Activated T-helper 1 cell treated with anti-CD3 and anti-CD28 coated beads, Interleukin-2, amount 50 U/mL, for 16 hours (primary cell): ENCODE measurements around the gene GPR162.

Experiments used
- DNase-seq, 2 donors: peaks; one replicate each; pipeline ENCODE4 v3.0.0-alpha.2; 2020; ENCODE audit warnings: low read depth in 1 of 2, low spot score in 1 of 2

Gene GPR162

GRCh38 chr12:6823182-6824084 is 1.8 kb downstream of the GPR162 start:
- no peak for DNase-seq

GRCh38 chr12:6824085-6824775 is 2.6 kb downstream of the GPR162 start:
- DNase-seq = no peak

- DNase-seq = no peak
Observed at GRCh38 chr12:6824901-6825381, 3.3 kb downstream of the GPR162 start.

GRCh38 chr12:6825398-6826124 is 3.9 kb downstream of the GPR162 start:
- peak; percentile 68 to 76 for DNase-seq

GRCh38 chr12:6826125-6826733 is 4.6 kb downstream of the GPR162 start:
- DNase-seq = no peak

- no peak for DNase-seq
Observed at GRCh38 chr12:6826734-6827436, 5.3 kb downstream of the GPR162 start.

GRCh38 chr12:6827437-6827911 is 5.9 kb downstream of the GPR162 start:
- no peak for DNase-seq

- DNase-seq = no peak
Observed at GRCh38 chr12:6827982-6828780, 6.6 kb downstream of the GPR162 start, which contains the start of gene P3H3. Gene P3H3 (plus strand): TSS chr12:6828407. CDS start chr12:6828441, 34 bp downstream.

GRCh38 chr12:6828781-6829535 is 7.3 kb downstream of the GPR162 start:
- no peak for DNase-seq

GRCh38 chr12:6829536-6830220 is 8.1 kb downstream of the GPR162 start:
- no peak for DNase-seq

- no peak for DNase-seq
Observed at GRCh38 chr12:6830286-6830890, 8.8 kb downstream of the GPR162 start.

GRCh38 chr12:6830999-6831398 is 9.4 kb downstream of the GPR162 start:
- no peak for DNase-seq

GRCh38 chr12:6831450-6831995 is 9.9 kb downstream of the GPR162 start:
- DNase-seq = no peak

- DNase-seq = no peak
Observed at GRCh38 chr12:6832125-6832524, 10.5 kb downstream of the GPR162 start.

- no peak for DNase-seq
Observed at GRCh38 chr12:6833189-6833890, 11.7 kb downstream of the GPR162 start.

GRCh38 chr12:6834254-6834653 is 12.6 kb downstream of the GPR162 start:
- no peak for DNase-seq

- no peak for DNase-seq
Observed at GRCh38 chr12:6834873-6835272, 13.3 kb downstream of the GPR162 start.
